Spinal cord (tissue), 10 donors: Measurements from ENCODE around the gene C11orf98. TPM values are rescaled to one million over a fixed set of nuclear protein-coding genes. Genes with fewer than 3 reads are reported as not detected.
"Not testable (repeated sequence)": the region's sequence is repeated elsewhere in the genome, so short reads cannot be mapped to it uniquely, and the experiment has no call there.

Source experiments
- DNase-seq, 6 donors: peaks; one replicate each; pipeline versions ENCODE4 v3.0.0 to v3.0.0-alpha.2; 2013 to 2015; ENCODE audit warnings: low spot score in 6 of 6, low read depth in 4 of 6
- H3K27ac ChIP-seq: one replicate; pipeline ENCODE4 v1.5.1; 2013; ENCODE audit warnings: low read depth, low read length, control low read depth
- H3K27me3 ChIP-seq: one replicate; pipeline ENCODE4 v1.6.1; 2013; ENCODE audit warnings: low read length; ENCODE audit not compliant: control insufficient read depth, insufficient read depth
- H3K36me3 ChIP-seq: one replicate; pipeline ENCODE4 v1.6.1; 2013; ENCODE audit warnings: low read length; ENCODE audit not compliant: control insufficient read depth, insufficient read depth
- H3K4me1 ChIP-seq: one replicate; pipeline ENCODE4 v1.6.1; 2013; ENCODE audit warnings: low read length; ENCODE audit not compliant: control insufficient read depth, insufficient read depth
- H3K4me3 ChIP-seq: one replicate; pipeline ENCODE4 v1.5.1; 2013; ENCODE audit warnings: low read depth, low read length, control low read depth
- H3K9me3 ChIP-seq: one replicate; pipeline ENCODE4 v1.6.1; 2013; ENCODE audit warnings: low read length; ENCODE audit not compliant: control insufficient read depth, insufficient read depth
- WGBS: methylation state at CpG from one replicate; pipeline ENCODE4 v1.1.5; 2013; ENCODE audit warnings: missing lambda C conversion rate; ENCODE audit not compliant: insufficient coverage; 5-methylcytosine and 5-hydroxymethylcytosine counted together
- polyA plus RNA-seq, 2 donors: library from polyadenylated mRNA; unstranded; fragments of 120-200 nt; gene quantifications; one replicate each; pipeline ENCODE4 v1.2.1, GENCODE V29; 2013; ENCODE audit not compliant: insufficient read length in 2 of 2
- total RNA-seq, 2 donors: library from RNA; depleted of rRNA in 1 of 2; stranded (reverse); fragments of 120-200 nt in 1 of 2; fragments of >200 nt in 1 of 2; gene quantifications; one replicate each; pipeline versions ENCODE4 v1.2.3 to v1.2.4, GENCODE V29; 2013 to 2014
- donor health status: healthy.

C11orf98 gene
- total and polyA plus RNA-seq, 4 donors = 21.4 to 66.0 (median 62.7) TPM

DNA sequence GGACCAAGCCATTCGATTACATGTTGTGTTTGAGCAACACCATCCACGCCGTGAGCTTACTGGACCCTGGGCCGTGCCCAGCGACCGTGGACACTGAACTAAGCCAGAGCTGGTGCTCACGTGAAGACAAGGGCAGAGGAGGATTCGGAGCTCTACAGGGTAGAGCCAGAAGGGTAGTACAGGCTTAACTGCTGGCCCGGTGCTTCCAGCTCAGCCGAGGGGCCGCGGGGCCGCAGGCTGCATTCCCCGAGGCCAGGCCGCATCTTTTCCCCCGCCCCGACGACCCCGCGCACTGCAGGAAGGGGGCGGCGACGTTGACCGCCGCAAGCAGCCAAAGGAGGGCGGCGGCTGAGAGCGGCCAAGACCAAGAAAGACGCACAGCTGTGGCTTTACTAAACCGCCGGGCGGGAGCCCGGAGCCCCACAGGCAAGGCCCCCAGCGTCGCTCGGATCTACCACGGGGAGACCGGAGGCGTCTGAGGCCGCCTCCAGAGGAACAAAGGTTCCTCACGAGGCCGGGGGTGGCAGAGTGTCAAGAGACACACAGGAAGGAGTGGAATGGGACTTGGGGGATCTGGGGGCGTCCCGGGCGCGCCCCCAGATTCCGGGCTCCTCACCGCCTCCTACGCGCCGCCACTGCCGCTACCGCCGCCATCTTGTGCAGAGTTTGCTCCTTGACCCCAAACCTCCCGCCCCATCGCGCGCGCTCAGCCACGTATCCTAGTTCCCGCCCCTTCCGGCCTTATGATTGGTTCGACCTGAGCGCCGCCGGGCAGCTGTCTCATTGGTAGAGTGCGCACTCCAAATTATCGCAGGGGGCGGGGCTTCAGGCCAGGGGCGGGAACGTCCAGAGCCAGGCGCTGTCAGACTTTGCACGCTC is 18.8 kb downstream of the C11orf98 start, which contains the start of gene GANAB:
Gene GANAB (minus strand): TSS at position 668 of the 879 bp plus-strand sequence. CDS start 14 bp downstream, at position 654.
- DNase-seq = peak; percentile 88 to 99 (median 97)
- H3K27me3 ChIP-seq = no peaks in the 10 kb centered on the region
- H3K36me3 ChIP-seq = peaks cover 52% of the 10 kb centered on the region
- H3K4me1 ChIP-seq = peaks cover 23% of the 10 kb centered on the region
- H3K9me3 ChIP-seq = no peaks in the 10 kb centered on the region
- H3K4me3 ChIP-seq = peak within 1 kb of the TSS; percentile 99
- H3K27ac ChIP-seq = peak within 1 kb of the TSS; percentile 98
- 0% methylated on average over 73 of the region's 73 CpGs for WGBS

DNA sequence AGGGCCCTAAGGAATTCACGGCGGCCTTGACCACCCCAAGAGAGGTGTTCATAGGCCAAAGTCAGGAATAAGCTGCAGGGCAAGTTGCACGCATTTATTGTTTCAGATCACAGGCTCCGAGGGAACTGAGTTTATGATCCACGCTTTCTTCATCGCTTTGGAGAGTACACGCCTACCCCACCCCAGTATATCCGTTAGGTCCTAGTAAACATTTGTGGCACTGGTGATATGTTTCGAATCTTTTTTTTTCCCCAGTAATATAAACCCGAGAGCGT is 19.4 kb downstream of the C11orf98 start:
- Histone ChIP-seq H3K36me3 (peaks cover 52% of the 10 kb centered on the region), H3K27ac (peak overlapping the region; percentile 98), H3K27me3 (no peaks in the 10 kb centered on the region), H3K4me3 (peak overlapping the region; percentile 99), H3K4me1 (peaks cover 23% of the 10 kb centered on the region), H3K9me3 (no peaks in the 10 kb centered on the region)
- WGBS = 8% methylated on average over 4 of the region's 11 CpGs
- no peak for DNase-seq

DNA sequence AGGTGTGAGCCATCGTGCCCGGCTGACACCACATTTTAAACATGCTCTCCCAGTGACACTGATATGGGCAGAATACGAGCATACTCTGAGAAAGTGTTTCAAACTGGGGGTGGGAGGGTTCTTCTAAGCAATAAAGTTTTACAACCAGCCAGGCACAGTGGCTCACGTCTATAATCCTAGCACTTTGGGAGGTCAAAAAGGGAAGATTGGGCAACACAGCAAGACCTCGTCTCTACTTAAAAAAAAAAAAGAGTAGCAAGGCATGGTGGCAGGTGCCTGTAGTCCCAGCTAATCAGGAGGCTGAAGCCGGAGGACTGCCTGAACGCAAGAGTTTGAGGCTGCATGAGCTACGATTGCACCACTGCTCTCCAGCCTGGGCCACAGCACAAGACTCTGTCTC is 20.8 kb downstream of the C11orf98 start:
- Histone ChIP-seq H3K27ac (no peak overlapping the region), H3K36me3 (peaks cover 44% of the 10 kb centered on the region), H3K27me3 (no peaks in the 10 kb centered on the region), H3K4me1 (peaks cover 23% of the 10 kb centered on the region), H3K9me3 (no peaks in the 10 kb centered on the region), H3K4me3 (no peak overlapping the region)
- 88% methylated on average over 4 of the region's 8 CpGs for WGBS
- no peak for DNase-seq

DNA sequence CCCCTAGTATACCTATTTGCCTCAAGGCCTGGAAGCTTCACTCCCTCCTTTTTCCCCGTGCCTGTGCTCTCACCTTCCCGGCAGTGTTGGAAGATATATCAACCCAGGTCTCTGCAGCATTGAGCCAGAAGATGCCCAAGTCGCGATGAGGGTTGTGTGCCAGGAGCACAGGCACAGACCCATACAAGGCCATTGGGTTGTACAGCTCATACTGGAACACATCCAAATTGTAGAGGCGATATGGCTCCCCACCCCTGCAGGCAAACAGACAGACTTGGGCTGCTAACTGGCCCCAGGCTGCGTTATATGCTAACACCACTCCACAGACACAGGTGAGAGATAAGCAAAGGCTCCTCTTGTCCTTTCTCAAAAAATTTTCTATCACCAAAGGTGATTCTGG is 32.5 kb downstream of the C11orf98 start:
- Histone ChIP-seq H3K4me3 (no peak overlapping the region), H3K9me3 (no peaks in the 10 kb centered on the region), H3K27me3 (no peaks in the 10 kb centered on the region), H3K4me1 (no peaks in the 10 kb centered on the region), H3K27ac (no peak overlapping the region), H3K36me3 (peaks cover 97% of the 10 kb centered on the region)
- DNase-seq = no peak
- WGBS = 96% methylated on average over 6 of the region's 6 CpGs

DNA sequence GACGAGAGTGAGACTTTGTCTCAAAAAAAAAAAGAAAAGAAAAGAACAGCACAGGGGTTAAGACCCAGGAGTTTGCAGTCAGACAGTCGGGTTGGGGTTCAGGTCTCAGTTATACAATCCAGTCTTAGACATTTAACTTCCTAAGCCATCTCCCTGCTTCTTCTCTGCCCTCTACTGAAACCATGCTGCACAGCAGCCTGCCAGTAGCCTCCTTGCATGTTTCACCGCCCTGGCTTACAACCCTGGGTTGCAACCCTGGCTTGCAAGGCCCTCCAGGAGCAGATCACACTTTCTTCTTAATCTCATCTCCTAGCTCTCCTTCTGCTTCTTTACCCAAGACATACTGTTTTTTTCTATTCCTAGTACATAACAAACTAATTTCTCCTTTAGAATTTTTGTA is 37.3 kb downstream of the C11orf98 start:
- Histone ChIP-seq H3K4me3 (no peak overlapping the region), H3K27ac (no peak overlapping the region), H3K4me1 (no peaks in the 10 kb centered on the region), H3K9me3 (no peaks in the 10 kb centered on the region), H3K36me3 (peaks cover 86% of the 10 kb centered on the region), H3K27me3 (no peaks in the 10 kb centered on the region)
- WGBS = 83% methylated on average over 3 of the region's 3 CpGs
- no peak for DNase-seq

DNA sequence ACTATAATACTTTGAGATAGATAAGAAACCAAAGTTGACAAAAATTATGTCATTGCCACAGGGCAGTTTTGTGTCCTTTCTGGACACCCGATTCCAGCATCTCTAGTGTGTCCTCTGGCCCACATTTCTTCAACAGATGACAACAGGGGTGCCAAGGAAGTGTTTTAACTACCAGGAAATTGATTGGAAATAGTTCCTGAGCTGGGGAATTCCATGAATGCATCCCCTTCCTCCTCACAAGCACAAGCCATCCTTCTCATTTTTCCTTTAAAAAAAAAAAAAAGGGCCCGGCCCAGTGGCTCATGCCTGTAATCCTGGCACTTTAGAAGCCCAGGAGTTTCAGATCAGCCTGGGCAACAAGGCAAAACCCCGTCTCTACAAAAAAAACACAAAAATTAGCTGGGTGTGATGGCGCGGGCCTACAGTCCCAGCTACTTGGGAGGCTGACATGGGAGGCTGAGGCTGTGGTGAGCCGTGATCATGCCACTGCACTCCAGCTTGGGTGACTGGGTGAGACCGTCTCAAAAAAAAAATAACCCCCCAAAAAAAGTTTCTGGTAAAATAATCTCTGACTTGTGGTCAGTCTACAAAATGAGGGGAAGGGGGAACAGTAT is 42.4 kb downstream of the C11orf98 start:
- Histone ChIP-seq H3K36me3 (peaks cover 52% of the 10 kb centered on the region), H3K4me1 (peaks cover 12% of the 10 kb centered on the region), H3K9me3 (no peaks in the 10 kb centered on the region), H3K27ac (peak overlapping the region; percentile 90), H3K4me3 (peak overlapping the region; percentile 86), H3K27me3 (no peaks in the 10 kb centered on the region)
- no peak for DNase-seq
- whole genome bisulfite sequencing = 71% methylated on average over 1 of the region's 7 CpGs

DNA sequence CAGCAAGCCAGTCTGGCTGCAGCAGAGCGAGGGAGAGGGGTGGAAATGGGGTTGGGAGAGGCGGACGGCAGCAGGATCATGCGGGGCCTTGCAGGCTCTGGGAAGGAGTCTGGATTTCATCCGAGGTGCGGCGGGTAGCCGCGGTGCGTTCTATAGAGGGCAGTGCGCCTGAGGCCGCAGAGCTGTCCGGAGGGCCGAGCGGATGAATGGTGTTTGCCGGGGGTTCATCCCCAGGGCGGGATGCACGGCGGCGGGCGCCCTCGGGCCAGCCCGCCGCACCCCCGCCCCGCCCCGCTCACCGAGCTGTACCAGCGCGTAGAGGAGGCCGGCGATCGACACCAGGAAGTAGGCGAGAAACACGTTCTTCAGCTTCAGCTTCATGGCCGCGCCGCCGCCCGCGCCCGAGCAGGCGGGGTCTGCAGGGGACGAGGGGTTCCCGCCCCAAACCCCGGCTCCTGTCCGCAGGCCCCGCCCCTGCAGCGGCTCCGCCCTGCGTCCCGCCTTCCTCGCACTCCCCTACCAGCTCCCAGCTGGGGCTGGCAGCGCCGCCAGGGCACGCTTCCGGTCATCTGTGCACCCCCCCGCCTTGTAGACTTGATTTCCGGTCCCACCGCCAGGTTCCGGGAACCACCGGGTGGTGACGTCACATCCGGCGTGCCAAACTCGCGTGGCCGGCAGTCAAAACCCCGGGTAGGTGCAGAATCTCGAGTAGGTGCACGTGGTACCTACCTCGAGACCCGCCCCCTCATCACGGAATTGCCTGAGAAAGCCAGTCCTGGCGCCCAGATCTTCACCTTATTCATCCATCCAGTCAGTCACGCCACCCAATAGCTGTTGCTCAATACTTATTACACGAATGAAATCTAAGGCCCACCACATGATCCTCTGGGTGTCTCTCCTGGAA is 43.2 kb downstream of the C11orf98 start, which contains the start of gene B3GAT3:
Gene B3GAT3 (minus strand): TSS at position 420 of the 904 bp plus-strand sequence. CDS start 39 bp downstream, at position 381.
- H3K9me3 ChIP-seq = no peaks in the 10 kb centered on the region
- H3K27ac ChIP-seq = peak within 1 kb of the TSS; percentile 90
- H3K36me3 ChIP-seq = peaks cover 52% of the 10 kb centered on the region
- H3K4me3 ChIP-seq = peak within 1 kb of the TSS; percentile 86
- H3K4me1 ChIP-seq = peaks cover 12% of the 10 kb centered on the region
- peak; percentile 84 to 99 (median 94) for DNase-seq
- no peaks in the 10 kb centered on the region for H3K27me3 ChIP-seq
- WGBS = under 1% methylated on average over 76 of the region's 77 CpGs

DNA sequence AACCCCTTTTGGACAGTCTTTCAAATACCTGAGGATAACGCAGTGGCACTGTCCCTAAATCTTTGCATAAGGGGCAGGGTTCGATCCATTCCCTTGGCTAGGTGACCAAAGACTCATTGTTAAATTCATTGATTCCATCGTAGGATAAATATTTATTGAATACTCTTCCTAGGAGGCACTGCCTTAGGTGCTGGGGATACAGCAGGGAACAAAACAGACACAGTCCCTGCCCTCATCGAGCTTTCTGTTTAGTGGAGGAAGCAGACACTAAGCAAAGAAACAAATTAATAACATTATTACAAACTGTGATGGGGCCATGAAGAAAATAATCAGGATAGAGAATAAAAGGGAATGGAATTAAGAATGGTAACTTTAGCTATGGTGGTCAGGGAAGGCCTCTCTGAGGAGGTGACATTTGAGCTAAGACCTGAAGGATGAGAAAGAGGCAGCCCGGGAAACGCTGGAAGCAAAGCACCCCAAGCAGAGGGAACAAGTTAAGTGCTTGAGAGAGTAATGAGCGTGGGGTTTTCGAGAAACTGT is 43.9 kb downstream of the C11orf98 start:
- no peaks in the 10 kb centered on the region for H3K9me3 ChIP-seq
- peak overlapping the region; percentile 86 for H3K4me3 ChIP-seq
- DNase-seq = no peak
- WGBS = 0% methylated on average over 4 of the region's 8 CpGs
- H3K4me1 ChIP-seq = peaks cover 12% of the 10 kb centered on the region
- peaks cover 51% of the 10 kb centered on the region for H3K36me3 ChIP-seq
- peak overlapping the region; percentile 90 for H3K27ac ChIP-seq
- no peaks in the 10 kb centered on the region for H3K27me3 ChIP-seq

DNA sequence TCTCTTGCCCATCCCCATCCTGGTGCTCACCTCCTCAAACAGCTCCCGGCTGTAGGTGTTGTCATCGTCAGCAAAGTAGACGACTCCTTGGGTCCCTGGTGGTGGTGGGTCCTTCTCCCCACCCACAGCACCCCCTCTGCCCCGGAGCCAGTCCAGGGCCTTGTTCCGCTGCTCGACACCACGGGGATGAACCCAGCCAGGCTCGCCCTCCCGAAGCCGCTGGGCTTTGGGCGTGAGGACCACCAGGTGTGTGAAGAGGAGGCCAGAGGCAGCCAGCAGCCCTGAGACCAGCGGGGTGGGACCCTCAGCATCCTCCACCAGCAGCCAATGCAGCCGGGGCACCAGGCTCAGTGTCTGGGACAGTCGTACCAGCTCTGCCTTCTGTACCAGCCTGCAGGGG is 48.1 kb downstream of the C11orf98 start:
- WGBS = 87% methylated on average over 6 of the region's 14 CpGs
- peaks cover 52% of the 10 kb centered on the region for H3K36me3 ChIP-seq
- peaks cover 26% of the 10 kb centered on the region for H3K4me1 ChIP-seq
- H3K27me3 ChIP-seq, DNase-seq, H3K9me3 ChIP-seq, H3K4me3 ChIP-seq, H3K27ac ChIP-seq: not testable (repeated sequence)
